Measurements from ENCODE around the gene IKZF4.
"Not testable (repeated sequence)": the region's sequence is repeated elsewhere in the genome, so short reads cannot be mapped to it uniquely, and the experiment has no call there.

IKZF4 gene

DNA sequence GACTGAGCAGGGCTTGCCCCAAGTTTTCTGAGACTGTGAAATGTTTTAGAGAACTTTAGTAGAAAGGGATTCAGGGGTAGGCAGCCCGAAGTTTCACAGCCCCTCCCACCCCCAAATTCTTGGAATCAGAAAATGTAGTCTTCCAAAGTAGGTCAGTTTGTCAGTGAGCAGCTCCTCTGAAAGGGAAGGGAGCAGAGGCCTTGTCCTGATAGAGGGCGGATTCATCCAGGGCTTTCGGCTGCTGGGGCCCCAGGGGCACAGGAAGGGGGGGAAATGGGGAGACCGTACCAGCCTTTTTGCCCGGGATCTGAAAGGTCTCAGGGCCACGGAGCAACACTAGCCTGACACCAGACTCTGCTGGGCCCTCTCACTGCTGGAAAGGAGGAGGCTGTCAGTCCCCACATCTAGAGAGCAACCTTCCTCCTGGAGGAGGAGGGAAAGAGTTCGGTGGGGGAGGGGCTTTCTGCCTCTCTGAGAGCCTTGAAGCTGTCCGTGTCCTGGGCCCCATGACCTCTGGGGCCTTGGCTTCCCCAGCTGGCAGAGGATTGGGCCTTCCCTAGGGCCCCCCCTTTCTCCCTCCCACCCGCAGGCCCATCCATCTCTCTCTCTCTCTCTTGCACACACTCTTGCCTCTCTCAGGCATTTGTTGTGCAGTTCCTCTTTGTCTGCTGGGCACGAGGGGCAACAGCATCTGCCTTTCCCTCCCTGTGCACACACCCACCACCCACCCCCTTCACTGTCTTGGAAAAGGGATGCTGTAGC is at the start of gene IKZF4:
TSS of gene IKZF4 (plus strand) at position 621 of the 762 bp plus-strand sequence. CDS start 451 bp downstream, outside the sequence.
- peak; percentile 39 for ATAC-seq
- no peaks in the 10 kb centered on the region for H3K27me3 Mint-ChIP-seq
- peaks cover 4% of the 10 kb centered on the region for H3K36me3 Mint-ChIP-seq
- H3K4me3 Mint-ChIP-seq: peak within 1 kb of the TSS; percentile 42
- H3K27ac Mint-ChIP-seq: peak within 1 kb of the TSS; percentile 60
- H3K4me1 Mint-ChIP-seq: peaks cover 15% of the 10 kb centered on the region
- H3K9me3 Mint-ChIP-seq: no peaks in the 10 kb centered on the region

DNA sequence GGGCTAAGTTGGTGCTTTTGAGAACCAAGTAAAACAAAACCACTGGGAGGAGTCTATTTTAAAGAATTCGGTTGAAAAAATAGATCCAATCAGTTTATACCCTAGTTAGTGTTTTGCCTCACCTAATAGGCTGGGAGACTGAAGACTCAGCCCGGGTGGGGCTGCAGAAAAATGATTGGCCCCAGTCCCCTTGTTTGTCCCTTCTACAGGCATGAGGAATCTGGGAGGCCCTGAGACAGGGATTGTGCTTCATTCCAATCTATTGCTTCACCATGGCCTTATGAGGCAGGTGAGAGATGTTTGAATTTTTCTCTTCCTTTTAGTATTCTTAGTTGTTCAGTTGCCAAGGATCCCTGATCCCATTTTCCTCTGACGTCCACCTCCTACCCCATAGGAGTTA is 48.8 kb upstream of the IKZF4 start:
- Mint-ChIP-seq H3K4me3 (no peak overlapping the region), H3K36me3 (peaks cover 15% of the 10 kb centered on the region), H3K27me3 (no peaks in the 10 kb centered on the region), H3K9me3 (no peaks in the 10 kb centered on the region), H3K4me1 (peaks cover 37% of the 10 kb centered on the region), H3K27ac (peak overlapping the region; percentile 12)
- ATAC-seq: no peak

DNA sequence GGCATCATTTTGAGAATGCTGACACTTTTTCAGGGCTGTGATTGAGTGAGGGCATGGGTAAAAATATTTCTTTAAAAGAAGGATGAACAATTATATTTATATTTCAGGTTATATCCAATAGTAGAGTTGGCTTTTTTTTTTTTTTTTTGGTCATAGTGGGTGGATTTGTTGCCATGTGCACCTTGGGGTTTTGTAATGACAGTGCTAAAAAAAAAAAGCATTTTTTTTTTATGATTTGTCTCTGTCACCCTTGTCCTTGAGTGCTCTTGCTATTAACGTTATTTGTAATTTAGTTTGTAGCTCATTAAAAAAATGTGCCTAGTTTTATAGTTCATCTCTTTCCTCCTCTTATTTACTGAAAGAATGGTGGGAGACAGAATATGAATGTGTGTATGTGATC is 48.4 kb upstream of the IKZF4 start:
- H3K27ac Mint-ChIP-seq: no peak overlapping the region
- peaks cover 33% of the 10 kb centered on the region for H3K4me1 Mint-ChIP-seq
- no peaks in the 10 kb centered on the region for H3K27me3 Mint-ChIP-seq
- H3K4me3 Mint-ChIP-seq: no peak overlapping the region
- H3K36me3 Mint-ChIP-seq: peaks cover 15% of the 10 kb centered on the region
- H3K9me3 Mint-ChIP-seq: no peaks in the 10 kb centered on the region
- no peak for ATAC-seq

DNA sequence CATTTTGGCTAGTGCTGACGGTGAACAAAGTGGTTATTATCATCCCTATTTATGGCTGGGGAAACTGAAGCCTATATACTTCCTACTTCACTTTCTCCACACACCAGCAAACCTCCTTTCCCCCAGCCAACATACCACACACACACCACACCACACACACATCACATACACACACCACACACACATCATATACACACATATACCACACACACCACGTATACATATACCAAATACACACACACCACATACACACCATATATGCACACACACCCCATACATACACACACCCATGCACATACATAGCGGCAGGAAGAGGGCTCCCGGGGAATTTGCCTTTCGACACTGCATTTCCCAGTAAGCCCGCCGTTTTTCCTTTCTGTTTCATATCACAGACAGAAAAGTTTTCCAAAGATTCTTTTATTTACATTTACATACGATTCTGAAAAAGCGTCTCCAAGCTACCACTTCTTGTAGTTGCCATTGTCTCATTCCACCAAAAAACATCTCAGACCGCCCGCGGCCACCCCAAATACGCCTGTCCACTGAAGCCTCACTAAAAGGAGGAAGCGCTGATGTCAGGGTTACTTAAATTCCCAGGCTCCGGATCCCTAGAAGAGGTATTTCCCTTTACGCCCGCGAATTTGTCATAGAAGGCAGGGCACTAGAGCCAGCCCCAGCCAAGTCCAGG is 47.8 kb upstream of the IKZF4 start:
- no peak overlapping the region for H3K4me3 Mint-ChIP-seq
- H3K9me3 Mint-ChIP-seq: no peaks in the 10 kb centered on the region
- H3K27ac Mint-ChIP-seq: no peak overlapping the region
- H3K4me1 Mint-ChIP-seq: peaks cover 32% of the 10 kb centered on the region
- H3K36me3 Mint-ChIP-seq: peaks cover 13% of the 10 kb centered on the region
- H3K27me3 Mint-ChIP-seq: no peaks in the 10 kb centered on the region
- no peak for ATAC-seq

DNA sequence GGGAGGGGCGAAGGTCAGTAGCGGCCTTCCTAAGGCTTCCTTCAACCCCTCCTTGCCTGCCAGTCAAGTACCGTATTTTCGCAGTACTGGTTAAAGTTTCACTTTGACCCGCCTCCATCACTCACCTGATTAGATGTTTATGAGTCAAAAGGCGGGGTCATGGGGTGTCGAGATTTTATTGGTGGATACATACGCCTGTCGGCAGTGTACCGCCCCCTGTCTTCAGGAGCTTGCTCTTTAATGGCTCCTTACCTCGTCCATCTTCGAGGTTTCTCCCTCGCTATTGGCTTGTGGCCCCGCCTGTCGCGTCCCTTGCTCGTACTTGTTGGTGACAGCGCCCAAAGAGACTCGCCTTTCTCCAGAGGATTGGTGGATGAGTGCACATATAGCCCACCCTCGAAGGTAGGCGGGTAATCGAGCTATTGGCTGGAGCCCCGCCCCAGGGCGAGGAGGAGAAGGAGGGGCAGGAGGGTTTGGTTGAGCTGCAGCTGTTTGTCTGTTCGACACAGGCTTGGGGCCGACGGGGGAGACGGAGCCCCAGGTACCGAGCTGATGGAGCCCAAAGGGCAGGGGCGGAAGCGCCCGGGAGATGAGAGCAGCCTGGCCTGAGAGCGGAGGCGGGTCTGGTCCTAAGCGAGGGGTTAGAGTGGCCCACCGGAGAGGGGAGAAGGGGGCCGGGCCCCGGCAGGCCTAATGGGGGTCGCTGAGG is 47.1 kb upstream of the IKZF4 start, which contains the start of gene RAB5B:
TSS of gene RAB5B (plus strand) at position 480 of the 709 bp plus-strand sequence. CDS start 12,883 bp downstream, outside the sequence.
- peak; percentile 98 for ATAC-seq
- H3K4me1 Mint-ChIP-seq: peaks cover 32% of the 10 kb centered on the region
- no peak within 1 kb of the TSS for H3K27ac Mint-ChIP-seq
- no peaks in the 10 kb centered on the region for H3K27me3 Mint-ChIP-seq
- H3K9me3 Mint-ChIP-seq: no peaks in the 10 kb centered on the region
- no peak within 1 kb of the TSS for H3K4me3 Mint-ChIP-seq
- H3K36me3 Mint-ChIP-seq: peaks cover 15% of the 10 kb centered on the region

DNA sequence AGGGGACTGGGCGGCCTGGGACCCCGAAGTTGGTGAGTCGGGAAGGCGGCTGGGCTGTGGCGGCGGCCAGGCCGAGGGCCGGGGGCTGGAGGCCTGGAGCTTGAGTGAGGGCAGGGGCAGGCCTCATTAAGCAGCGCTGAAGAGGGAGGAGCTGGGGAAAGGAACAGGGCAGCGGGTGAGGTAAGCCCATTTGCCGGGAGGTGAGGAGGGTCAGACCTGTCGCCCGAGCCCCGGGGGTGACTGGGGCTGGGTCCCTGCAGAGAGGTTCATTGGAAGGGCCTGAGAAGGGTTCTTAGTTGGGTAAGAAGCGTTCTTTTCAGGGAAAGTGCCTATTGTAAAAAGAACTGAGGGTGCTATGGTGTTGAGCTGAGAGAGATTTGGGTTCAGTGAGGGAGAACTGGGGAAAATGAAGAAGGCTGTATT is 46.5 kb upstream of the IKZF4 start:
- Mint-ChIP-seq H3K27ac (no peak overlapping the region), H3K27me3 (no peaks in the 10 kb centered on the region), H3K4me3 (no peak overlapping the region), H3K36me3 (peaks cover 15% of the 10 kb centered on the region), H3K4me1 (peaks cover 38% of the 10 kb centered on the region), H3K9me3 (no peaks in the 10 kb centered on the region)
- ATAC-seq: peak; percentile 29

DNA sequence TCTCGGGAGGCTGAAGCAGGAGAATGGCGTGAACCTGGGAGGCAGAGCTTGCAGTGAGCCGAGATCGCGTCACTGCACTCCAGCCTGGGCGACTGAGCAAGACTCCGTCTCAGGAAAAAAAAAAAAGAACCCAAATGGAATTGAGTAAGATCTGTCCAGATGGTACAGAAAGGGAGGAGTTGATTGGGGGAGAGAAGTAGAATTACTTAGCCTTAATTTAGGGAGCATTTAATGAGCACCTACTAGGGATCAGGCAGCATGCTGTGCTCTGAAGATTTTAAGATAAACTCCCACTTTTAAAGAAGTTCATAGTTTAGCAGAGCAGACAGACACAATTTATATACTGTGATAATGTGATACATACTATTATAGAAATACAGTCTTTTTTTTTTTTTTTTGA is 42.5 kb upstream of the IKZF4 start:
- no peak for ATAC-seq
- Mint-ChIP-seq H3K36me3 (peaks cover 28% of the 10 kb centered on the region), H3K4me1 (peaks cover 40% of the 10 kb centered on the region), H3K27ac (no peak overlapping the region), H3K4me3 (no peak overlapping the region), H3K9me3 (no peaks in the 10 kb centered on the region), H3K27me3 (no peaks in the 10 kb centered on the region)

DNA sequence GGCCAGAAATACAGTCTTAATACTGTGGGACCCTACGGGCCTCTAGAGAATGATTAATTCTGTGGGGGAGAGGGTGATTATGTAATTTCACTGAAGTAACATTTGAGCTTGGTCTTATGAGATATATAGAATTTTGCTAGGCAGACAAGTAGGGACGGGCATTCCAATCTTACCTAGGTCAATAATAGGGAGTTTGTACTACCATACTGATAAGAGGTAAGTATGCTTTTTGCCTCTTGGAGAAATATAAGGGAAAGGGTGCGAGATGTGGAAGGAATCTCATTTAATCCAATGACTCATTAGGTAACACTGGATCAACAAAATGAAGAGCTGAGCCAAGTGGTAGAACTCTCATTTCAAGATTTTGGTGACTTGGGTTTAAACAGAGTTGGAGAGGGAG is 41.8 kb upstream of the IKZF4 start:
- no peak for ATAC-seq
- H3K9me3 Mint-ChIP-seq: no peaks in the 10 kb centered on the region
- H3K27ac Mint-ChIP-seq: no peak overlapping the region
- peaks cover 33% of the 10 kb centered on the region for H3K36me3 Mint-ChIP-seq
- H3K4me3 Mint-ChIP-seq: no peak overlapping the region
- no peaks in the 10 kb centered on the region for H3K27me3 Mint-ChIP-seq
- peaks cover 47% of the 10 kb centered on the region for H3K4me1 Mint-ChIP-seq

DNA sequence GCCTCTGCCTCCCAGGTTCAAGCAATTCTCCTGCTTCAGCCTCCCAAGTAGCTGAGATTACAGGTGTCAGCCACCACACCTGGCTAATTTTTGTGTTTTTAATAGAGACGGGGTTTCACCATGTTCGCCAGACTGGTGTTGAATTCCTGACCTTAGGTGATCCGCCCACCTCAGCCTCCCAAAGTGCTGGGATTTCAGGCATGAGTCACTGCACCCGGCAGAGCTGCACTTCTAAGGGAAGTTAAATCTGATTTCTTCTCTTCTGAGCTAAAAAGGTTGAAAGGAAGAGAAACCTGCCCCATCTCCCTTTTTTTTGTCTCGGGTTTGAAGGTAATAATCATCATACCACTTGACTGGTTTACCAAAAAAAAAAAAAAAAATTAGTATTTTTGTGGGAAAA is 39.0 kb upstream of the IKZF4 start:
- Mint-ChIP-seq H3K4me1 (peaks cover 41% of the 10 kb centered on the region), H3K36me3 (peaks cover 36% of the 10 kb centered on the region)
- not testable (repeated sequence) for H3K9me3 Mint-ChIP-seq, H3K4me3 Mint-ChIP-seq, H3K27me3 Mint-ChIP-seq, H3K27ac Mint-ChIP-seq, ATAC-seq

DNA sequence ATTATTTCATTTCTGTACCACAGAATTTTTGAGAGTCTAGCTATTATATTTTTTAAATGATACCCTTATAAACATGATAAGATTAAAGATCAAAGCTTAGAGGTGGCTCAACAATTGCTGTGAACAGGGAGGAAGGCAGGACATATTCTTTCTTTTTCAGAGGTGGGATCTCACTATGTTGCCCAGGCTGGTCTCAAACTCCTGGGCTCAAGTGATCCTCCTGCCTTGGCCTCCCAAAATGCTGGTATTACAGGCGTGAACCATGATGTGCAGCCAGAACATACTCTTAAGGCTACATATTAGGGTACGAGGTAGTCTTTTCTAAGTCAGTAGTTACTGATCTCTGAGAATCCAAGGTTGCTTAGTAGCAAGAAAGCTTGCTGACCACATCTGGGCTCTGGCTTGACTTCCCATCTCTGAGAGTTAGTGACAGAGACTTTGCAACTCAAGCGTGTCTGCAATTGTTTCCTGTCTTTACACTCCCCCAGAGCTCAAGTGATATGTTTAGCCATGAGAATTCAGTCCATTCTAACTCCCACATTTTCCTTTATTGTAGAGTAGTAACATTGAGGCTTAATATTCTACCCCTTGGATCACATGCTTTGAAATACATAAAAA is 38.4 kb upstream of the IKZF4 start:
- Mint-ChIP-seq H3K4me3 (no peak overlapping the region), H3K9me3 (no peaks in the 10 kb centered on the region), H3K4me1 (peaks cover 41% of the 10 kb centered on the region), H3K36me3 (peaks cover 38% of the 10 kb centered on the region), H3K27me3 (no peaks in the 10 kb centered on the region), H3K27ac (no peak overlapping the region)
- peak; percentile 76 for ATAC-seq

DNA sequence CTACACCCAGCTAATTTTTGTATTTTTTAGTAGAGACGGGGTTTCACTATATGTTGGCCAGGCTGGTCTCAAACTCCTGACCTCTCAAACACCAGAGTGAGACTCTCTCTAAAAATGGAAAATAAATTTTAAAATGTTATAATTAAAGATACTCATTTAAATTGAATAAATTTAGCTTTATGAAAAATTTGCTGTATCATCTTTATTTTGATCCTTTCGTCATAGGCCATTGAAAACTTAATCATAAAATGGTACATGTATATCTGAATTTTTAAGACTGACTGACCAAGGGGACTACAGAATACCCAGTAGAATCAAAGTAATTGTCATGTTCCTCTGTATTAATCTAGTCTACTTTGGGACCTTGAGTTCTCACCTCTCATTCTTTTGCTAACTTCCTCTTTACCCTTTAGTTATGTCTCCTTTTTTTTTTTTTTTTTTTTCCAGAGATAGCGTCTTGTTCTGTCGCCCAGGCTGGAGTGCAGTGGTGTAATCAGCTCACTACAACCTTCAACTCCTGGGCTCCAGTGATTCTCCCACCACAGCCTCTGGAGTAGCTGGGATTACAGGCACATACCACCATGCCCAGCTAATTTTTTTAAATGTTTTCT is 37.5 kb upstream of the IKZF4 start:
- peak overlapping the region; percentile 59 for H3K27ac Mint-ChIP-seq
- H3K27me3 Mint-ChIP-seq: no peaks in the 10 kb centered on the region
- H3K4me3 Mint-ChIP-seq: no peak overlapping the region
- ATAC-seq: peak; percentile 43
- H3K36me3 Mint-ChIP-seq: peaks cover 36% of the 10 kb centered on the region
- peaks cover 33% of the 10 kb centered on the region for H3K4me1 Mint-ChIP-seq
- H3K9me3 Mint-ChIP-seq: no peaks in the 10 kb centered on the region

DNA sequence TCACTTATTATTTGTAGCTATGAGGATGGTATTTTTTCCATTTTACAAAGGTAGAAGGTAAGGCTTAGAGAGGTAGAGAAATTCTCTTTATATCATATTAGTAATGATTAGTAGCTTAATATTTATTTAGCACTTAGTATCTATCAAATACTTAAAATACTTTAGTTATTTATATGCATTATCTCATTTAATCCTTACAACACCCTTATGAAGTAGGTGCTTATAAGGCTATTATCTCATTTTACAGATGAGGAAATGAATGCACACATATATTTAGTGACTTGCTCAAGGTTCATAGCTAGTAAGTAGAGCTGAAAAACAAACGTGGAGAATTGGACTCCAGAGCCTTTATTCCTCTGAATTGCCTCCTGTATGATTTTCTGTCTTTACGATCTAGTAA is 36.0 kb upstream of the IKZF4 start:
- H3K36me3 Mint-ChIP-seq: peaks cover 44% of the 10 kb centered on the region
- no peak for ATAC-seq
- H3K4me3 Mint-ChIP-seq: no peak overlapping the region
- no peaks in the 10 kb centered on the region for H3K27me3 Mint-ChIP-seq
- H3K4me1 Mint-ChIP-seq: peaks cover 24% of the 10 kb centered on the region
- no peaks in the 10 kb centered on the region for H3K9me3 Mint-ChIP-seq
- no peak overlapping the region for H3K27ac Mint-ChIP-seq

DNA sequence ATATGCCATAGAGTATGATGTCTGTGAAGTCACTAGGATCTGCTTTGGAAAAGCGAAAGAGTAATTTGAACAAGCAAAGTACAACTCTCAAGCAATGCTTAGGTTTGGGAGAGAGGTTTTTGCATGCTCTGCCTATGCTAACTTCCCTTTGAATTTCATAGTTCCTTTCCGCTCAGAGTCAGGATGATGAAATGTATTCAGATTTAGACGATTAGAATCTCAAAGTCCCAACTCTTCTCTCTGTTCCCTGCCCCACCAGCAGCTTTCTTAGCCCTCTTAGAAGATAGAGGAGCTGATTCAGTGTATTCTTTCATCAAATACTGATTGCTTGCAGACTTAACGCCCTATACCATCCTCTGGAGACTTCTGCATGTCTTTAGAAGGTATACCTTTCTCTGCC is 35.5 kb upstream of the IKZF4 start:
- Mint-ChIP-seq H3K9me3 (no peaks in the 10 kb centered on the region), H3K27me3 (no peaks in the 10 kb centered on the region), H3K36me3 (peaks cover 44% of the 10 kb centered on the region), H3K4me1 (peaks cover 20% of the 10 kb centered on the region), H3K27ac (no peak overlapping the region), H3K4me3 (no peak overlapping the region)
- ATAC-seq: no peak

DNA sequence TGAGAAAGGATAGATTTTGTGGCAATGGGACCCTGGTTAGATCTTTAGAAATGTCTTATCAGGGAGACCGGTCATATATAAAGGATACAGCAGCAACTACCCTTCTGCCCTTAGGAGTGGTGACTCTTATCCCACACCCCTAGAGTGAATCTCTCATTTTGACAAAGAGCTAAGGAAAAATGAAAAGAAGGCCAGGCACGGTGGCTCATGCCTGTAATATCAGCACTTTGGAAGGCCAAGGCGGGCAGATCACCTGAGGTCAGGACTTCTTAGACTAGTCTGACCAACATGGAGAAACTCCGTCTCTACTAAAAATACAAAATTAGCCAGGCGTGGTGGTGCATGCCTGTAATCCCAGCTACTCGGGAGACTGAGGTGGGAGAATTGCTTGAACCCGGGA is 34.9 kb upstream of the IKZF4 start:
- H3K27me3 Mint-ChIP-seq, H3K27ac Mint-ChIP-seq, H3K4me3 Mint-ChIP-seq, H3K9me3 Mint-ChIP-seq, ATAC-seq: not testable (repeated sequence)
- peaks cover 45% of the 10 kb centered on the region for H3K36me3 Mint-ChIP-seq
- H3K4me1 Mint-ChIP-seq: peaks cover 18% of the 10 kb centered on the region

DNA sequence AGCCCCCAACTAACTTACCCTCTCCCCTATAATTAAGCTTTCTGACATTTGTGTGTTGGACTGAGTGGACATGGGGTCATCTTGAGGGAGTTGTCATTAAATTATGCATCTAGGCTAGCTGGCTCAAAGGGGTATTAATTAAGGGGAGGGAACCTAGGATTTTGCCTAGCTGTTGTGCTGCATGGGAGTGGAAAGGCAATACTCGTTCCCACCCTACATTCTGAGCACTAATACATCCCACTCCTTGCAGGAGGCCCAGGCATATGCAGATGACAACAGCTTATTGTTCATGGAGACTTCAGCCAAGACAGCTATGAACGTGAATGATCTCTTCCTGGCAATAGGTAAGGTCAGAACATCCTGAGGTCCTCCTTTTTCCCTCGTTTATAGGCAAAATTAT is 29.7 kb upstream of the IKZF4 start:
- Mint-ChIP-seq H3K4me3 (no peak overlapping the region), H3K9me3 (no peaks in the 10 kb centered on the region), H3K36me3 (peaks cover 69% of the 10 kb centered on the region), H3K4me1 (peaks cover 3% of the 10 kb centered on the region), H3K27ac (peak overlapping the region; percentile 14), H3K27me3 (no peaks in the 10 kb centered on the region)
- no peak for ATAC-seq
